Tibial nerve (tissue), 4 donors: ENCODE measurements around the gene NTM. TPM values are rescaled to one million over a fixed set of nuclear protein-coding genes. Genes with fewer than 3 reads are reported as not detected.

Experiments
- DNase-seq, 2 donors: peaks; one replicate each; pipeline ENCODE4 v3.0.0-alpha.2; 2019; ENCODE audit warnings: low spot score in 2 of 2
- H3K27ac ChIP-seq, 4 donors: fragments of 200-600 bp; sonication (generic) in 3 of 4; one replicate each; pipeline ENCODE4 v1.5.1; 2017 to 2019; ENCODE audit warnings: mild to moderate bottlenecking in 1 of 4
- H3K27me3 ChIP-seq, 2 donors: fragments of 200-600 bp; sonication (generic) in 1 of 2; one replicate each; pipeline versions ENCODE4 v1.5.1 to v1.6.0; 2017 to 2019
- H3K36me3 ChIP-seq, 3 donors: fragments of 200-600 bp; sonication (generic); one replicate each; pipeline ENCODE4 v1.5.1; 2018 to 2019
- H3K4me1 ChIP-seq, 4 donors: fragments of 200-600 bp; sonication (generic) in 3 of 4; one replicate each; pipeline ENCODE4 v1.5.1; 2017 to 2019
- H3K4me3 ChIP-seq, 4 donors: fragments of 200-600 bp; sonication (generic) in 3 of 4; one replicate each; pipeline ENCODE4 v1.5.1; 2017 to 2019; ENCODE audit warnings: mild to moderate bottlenecking in 1 of 4, moderate library complexity in 1 of 4
- H3K9me3 ChIP-seq, 4 donors: fragments of 200-600 bp; sonication (generic) in 3 of 4; one replicate each; pipeline ENCODE4 v1.5.1; 2017 to 2019
- CTCF ChIP-seq, 5 experiments: fragments of 200-600 bp in 3 of 5; fragments of 450-650 bp in 2 of 5; sonication (generic) in 3 of 5; IDR thresholded peaks; one replicate each; pipeline ENCODE4 v1.5.1; 2016 to 2019; ENCODE audit warnings: antibody characterized with exemption in 5 of 5, mild to moderate bottlenecking in 3 of 5, moderate library complexity in 2 of 5
- EP300 ChIP-seq, 2 donors: sonication (generic); formaldehyde crosslinking; IDR thresholded peaks; one replicate each; pipeline ENCODE4 v1.6.1; 2017; ENCODE audit warnings: antibody characterized with exemption in 2 of 2, mild to moderate bottlenecking in 1 of 2
- POLR2A ChIP-seq, 2 donors: fragments of 450-650 bp; IDR thresholded peaks; one replicate each; pipeline ENCODE4 v1.6.1; 2017; ENCODE audit warnings: antibody characterized with exemption in 2 of 2, mild to moderate bottlenecking in 2 of 2, moderate library complexity in 2 of 2
- WGBS, 2 donors: methylation state at CpG; one replicate each; pipeline ENCODE4 v1.1.5; 2018; 5-methylcytosine and 5-hydroxymethylcytosine counted together
- total RNA-seq, 4 donors: library from RNA; depleted of rRNA; stranded (reverse); fragments of >200 nt; gene quantifications; one replicate each; pipeline ENCODE4 v1.1.0, GENCODE V29; 2016

NTM gene
- total RNA-seq, 4 donors from 2014 or later: 3.7 to 11.4 (median 10.8) TPM

GRCh38 chr11:131543389-131544025 is 173.1 kb downstream of the NTM start:
- Histone ChIP-seq H3K27me3 (no peaks in the 10 kb centered on the region), H3K36me3 (no peaks in the 10 kb centered on the region), H3K27ac (no peak overlapping the region), H3K4me3 (no peak overlapping the region), H3K4me1 (no peaks in the 10 kb centered on the region), H3K9me3 (no peaks in the 10 kb centered on the region)
- 72 to 77% methylated on average over 8 of the region's 8 CpGs for WGBS, 2 donors
- TF ChIP-seq EP300 (IDR thresholded peaks at IDR 0.05) (no peak), POLR2A (IDR thresholded peaks at IDR 0.05) (no peak), CTCF (IDR thresholded peaks at IDR 0.05) (no peak)
- no peak for DNase-seq

- no peak for TF ChIP-seq POLR2A (IDR thresholded peaks at IDR 0.05)
- TF ChIP-seq EP300 (IDR thresholded peaks at IDR 0.05): no peak
- no peak for TF ChIP-seq CTCF (IDR thresholded peaks at IDR 0.05)
- H3K36me3 ChIP-seq: no peaks in the 10 kb centered on the region
- no peaks in the 10 kb centered on the region for H3K27me3 ChIP-seq
These were observed 174.2 kb downstream of the NTM start for GRCh38 chr11:131544591-131544990.

GRCh38 chr11:131546218-131546895 is 175.9 kb downstream of the NTM start:
- WGBS, 2 donors: 42 to 48% methylated on average over 10 of the region's 10 CpGs

More at GRCh38 chr11:131544591-131544990, 174.2 kb downstream of the NTM start:
- Histone ChIP-seq H3K4me1 (no peaks in the 10 kb centered on the region), H3K4me3 (no peak overlapping the region), H3K27ac (no peak overlapping the region), H3K9me3 (no peaks in the 10 kb centered on the region)
- 64 to 71% methylated on average over 9 of the region's 9 CpGs for WGBS, 2 donors
- no peak for DNase-seq

GRCh38 chr11:131549099-131549498 is 178.7 kb downstream of the NTM start:
- DNase-seq: no peak
- WGBS, 2 donors: 87 to 97% methylated on average over 2 of the region's 2 CpGs

More at GRCh38 chr11:131546218-131546895, 175.9 kb downstream of the NTM start:
- Histone ChIP-seq H3K4me3 (peak overlapping the region in 1 of 4 donors; percentile 27), H3K27ac (no peak overlapping the region), H3K36me3 (no peaks in the 10 kb centered on the region), H3K4me1 (no peaks in the 10 kb centered on the region), H3K27me3 (no peaks in the 10 kb centered on the region), H3K9me3 (no peaks in the 10 kb centered on the region)
- DNase-seq: no peak
- TF ChIP-seq CTCF (IDR thresholded peaks at IDR 0.05) (no peak), POLR2A (IDR thresholded peaks at IDR 0.05) (no peak), EP300 (IDR thresholded peaks at IDR 0.05) (no peak)

More at GRCh38 chr11:131549099-131549498, 178.7 kb downstream of the NTM start:
- H3K27me3 ChIP-seq: no peaks in the 10 kb centered on the region
- no peak overlapping the region for H3K4me3 ChIP-seq
- no peak overlapping the region for H3K27ac ChIP-seq
- TF ChIP-seq CTCF (IDR thresholded peaks at IDR 0.05) (no peak), EP300 (IDR thresholded peaks at IDR 0.05) (no peak), POLR2A (IDR thresholded peaks at IDR 0.05) (no peak)
- H3K36me3 ChIP-seq: no peaks in the 10 kb centered on the region
- no peaks in the 10 kb centered on the region for H3K4me1 ChIP-seq
- H3K9me3 ChIP-seq: no peaks in the 10 kb centered on the region
